Neural cell (in vitro differentiated cells): ENCODE results near the gene ANKFN1. TPM values are rescaled to one million over a fixed set of nuclear protein-coding genes. Genes with fewer than 3 reads are reported as not detected.

Experiments used
- H2AFZ ChIP-seq: fragments of 200-600, 300-800 bp; sonication (generic), shearing (Covaris generic); 2 replicates; pipeline ENCODE4 v1.6.0; 2014; ENCODE audit warnings: low read depth, mild to moderate bottlenecking, antibody characterized with exemption, low read length, moderate library complexity
- H3F3A ChIP-seq: fragments of 200-600 bp; shearing (Covaris generic); 2 replicates; pipeline ENCODE4 v1.6.1; 2016; ENCODE audit warnings: mild to moderate bottlenecking, moderate library complexity, mixed read lengths, antibody characterized with exemption, low read length; ENCODE audit not compliant: insufficient read depth, poor library complexity, severe bottlenecking
- H3K27ac ChIP-seq: fragments of 200-600, 300-800 bp; sonication (generic), shearing (Covaris generic); 2 replicates; pipeline ENCODE4 v1.5.1; 2014; ENCODE audit warnings: mild to moderate bottlenecking, low read length, moderate library complexity
- H3K27me3 ChIP-seq: fragments of 300-800, 200-600 bp; sonication (generic), shearing (Covaris generic); 2 replicates; pipeline ENCODE4 v1.6.0; 2014; ENCODE audit warnings: mild to moderate bottlenecking, low read depth, low read length, moderate library complexity; ENCODE audit not compliant: insufficient read depth
- H3K36me3 ChIP-seq: fragments of 300-800, 200-600 bp; sonication (generic), shearing (Covaris generic); 2 replicates; pipeline ENCODE4 v1.5.1; 2014; ENCODE audit warnings: mild to moderate bottlenecking, antibody characterized with exemption, low read length, moderate library complexity; ENCODE audit not compliant: insufficient read depth
- H3K4me2 ChIP-seq: fragments of 300-800, 200-600 bp; sonication (generic), shearing (Covaris generic); 2 replicates; pipeline ENCODE4 v1.6.0; 2014; ENCODE audit warnings: mild to moderate bottlenecking, low read length
- H3K4me3 ChIP-seq: fragments of 300-800, 200-600 bp; sonication (generic), shearing (Covaris generic); 2 replicates; pipeline ENCODE4 v1.5.1; 2014; ENCODE audit warnings: mild to moderate bottlenecking, low read length, moderate library complexity
- H3K79me2 ChIP-seq: fragments of 200-600 bp; shearing (Covaris generic); replicated peaks from 2 replicates; pipeline ENCODE4 v1.6.0; 2014; ENCODE audit warnings: mild to moderate bottlenecking, low read length, moderate library complexity; ENCODE audit not compliant: insufficient read depth
- H3K9ac ChIP-seq: fragments of 300-800, 200-600 bp; sonication (generic), shearing (Covaris generic); 2 replicates; pipeline ENCODE4 v1.6.1; 2016; ENCODE audit warnings: mild to moderate bottlenecking, low read length, mixed read lengths
- H3K9me2 ChIP-seq: fragments of 200-600 bp; shearing (Covaris generic); 2 replicates; pipeline ENCODE4 v1.6.1; 2016; ENCODE audit warnings: mild to moderate bottlenecking, low read length, mixed read lengths; ENCODE audit not compliant: insufficient read depth
- H3K9me3 ChIP-seq: fragments of 200-600, 300-800 bp; sonication (generic), shearing (Covaris generic); 2 replicates; pipeline ENCODE4 v1.6.1; 2016; ENCODE audit warnings: mild to moderate bottlenecking, mixed run types, low read length, moderate library complexity, mixed read lengths
- H4K20me1 ChIP-seq: fragments of 200-600 bp; shearing (Covaris generic); 2 replicates; pipeline ENCODE4 v1.6.1; 2016; ENCODE audit warnings: mild to moderate bottlenecking, mixed run types; ENCODE audit not compliant: insufficient read depth
- CTCF ChIP-seq: fragments of 450-650 bp; IDR thresholded peaks from 2 replicates; pipeline ENCODE4 v1.5.1; 2014; ENCODE audit warnings: antibody characterized with exemption, mild to moderate bottlenecking, moderate library complexity; ENCODE audit not compliant: poor library complexity, severe bottlenecking
- EP300 ChIP-seq: fragments of 450-650 bp; conservative IDR thresholded peaks from 2 replicates; pipeline ENCODE4 v1.6.1; 2014; ENCODE audit warnings: antibody characterized with exemption, mild to moderate bottlenecking, moderate library complexity; ENCODE audit not compliant: poor library complexity, severe bottlenecking
- EZH2 ChIP-seq: fragments of 200-600, 300-800 bp; shearing (Covaris generic), sonication (generic); IDR thresholded peaks from 2 replicates; pipeline ENCODE4 v1.6.1; 2014; ENCODE audit warnings: antibody characterized with exemption, low read length, borderline replicate concordance, mild to moderate bottlenecking; ENCODE audit not compliant: insufficient read depth, poor library complexity, severe bottlenecking
- MXI1 ChIP-seq: fragments of 450-650 bp; conservative IDR thresholded peaks from 2 replicates; pipeline ENCODE4 v1.6.1; 2014; ENCODE audit warnings: antibody characterized with exemption, mild to moderate bottlenecking; ENCODE audit not compliant: poor library complexity, severe bottlenecking
- POLR2AphosphoS5 ChIP-seq: IDR thresholded peaks from 2 replicates; pipeline ENCODE4 v1.6.1; 2012
- RAD21 ChIP-seq: fragments of 450-650 bp; conservative IDR thresholded peaks from 2 replicates; pipeline ENCODE4 v1.6.1; 2014; ENCODE audit warnings: antibody characterized with exemption, mild to moderate bottlenecking, moderate library complexity
- REST ChIP-seq: IDR thresholded peaks from 2 replicates; pipeline ENCODE4 v1.6.1; 2012; ENCODE audit warnings: borderline replicate concordance
- SMC3 ChIP-seq: fragments of 450-650 bp; conservative IDR thresholded peaks from 2 replicates; pipeline ENCODE4 v1.6.1; 2014; ENCODE audit warnings: antibody characterized with exemption, mild to moderate bottlenecking, moderate library complexity; ENCODE audit not compliant: poor library complexity
- TAF1 ChIP-seq: IDR thresholded peaks from 2 replicates; pipeline ENCODE4 v1.6.1; 2012; ENCODE audit warnings: low read depth
- polyA plus RNA-seq: library from polyadenylated mRNA; depleted of rRNA; stranded (reverse); fragments of >200 nt; gene quantifications from 2 replicates; pipeline ENCODE4 v1.2.3, GENCODE V29; 2014

Gene ANKFN1
- polyA plus RNA-seq, 1 donor from 2014 or later = 0.14 TPM

- H3K9me3 ChIP-seq = no peaks in the 10 kb centered on the region
- H2AFZ ChIP-seq = no peak overlapping the region
- H3K9me2 ChIP-seq = no peaks in the 10 kb centered on the region
- H3K4me2 ChIP-seq = no peak overlapping the region
- no peak overlapping the region for H3K27ac ChIP-seq
- no peaks in the 10 kb centered on the region for H3F3A ChIP-seq
- no peaks in the 10 kb centered on the region for H3K36me3 ChIP-seq
- no peak for TF ChIP-seq MXI1
- TF ChIP-seq CTCF = no peak
- TF ChIP-seq REST = no peak
- TF ChIP-seq EP300 = no peak
- no peak for TF ChIP-seq EZH2
- TF ChIP-seq POLR2AphosphoS5 = no peak
- TF ChIP-seq SMC3 = no peak
- TF ChIP-seq RAD21 = no peak
- no peak for TF ChIP-seq TAF1
- H3K79me2 ChIP-seq = no peaks in the 10 kb centered on the region
- H3K4me3 ChIP-seq = no peak overlapping the region
- no peaks in the 10 kb centered on the region for H3K27me3 ChIP-seq
- H3K9ac ChIP-seq = no peak overlapping the region
- no peaks in the 10 kb centered on the region for H4K20me1 ChIP-seq
These were observed 2.6 kb upstream of the ANKFN1 start for GRCh38 chr17:56150649-56151048.

- TF ChIP-seq EZH2 (no peak), TAF1 (no peak), SMC3 (no peak), EP300 (no peak), POLR2AphosphoS5 (no peak), RAD21 (no peak), MXI1 (no peak)
These were observed 4.6 kb downstream of the ANKFN1 start for GRCh38 chr17:56157845-56158244.

GRCh38 chr17:56158344-56158743 lies 5.1 kb downstream of the ANKFN1 start:
- H3K36me3 ChIP-seq = no peaks in the 10 kb centered on the region
- H3K9me2 ChIP-seq = no peaks in the 10 kb centered on the region
- TF ChIP-seq EZH2 = no peak
- no peak for TF ChIP-seq REST
- TF ChIP-seq POLR2AphosphoS5 = no peak
- TF ChIP-seq CTCF = no peak
- no peak for TF ChIP-seq TAF1
- no peak for TF ChIP-seq EP300
- TF ChIP-seq MXI1 = no peak
- no peak for TF ChIP-seq RAD21
- no peak for TF ChIP-seq SMC3
- H2AFZ ChIP-seq = no peak overlapping the region
- no peak overlapping the region for H3K27ac ChIP-seq
- no peaks in the 10 kb centered on the region for H3K79me2 ChIP-seq
- H4K20me1 ChIP-seq = no peaks in the 10 kb centered on the region
- no peak overlapping the region for H3K4me2 ChIP-seq
- H3K9ac ChIP-seq = no peak overlapping the region
- H3K4me3 ChIP-seq = no peak overlapping the region
- no peaks in the 10 kb centered on the region for H3K9me3 ChIP-seq
- H3K27me3 ChIP-seq = no peaks in the 10 kb centered on the region
- H3F3A ChIP-seq = no peaks in the 10 kb centered on the region

More at GRCh38 chr17:56157845-56158244, 4.6 kb downstream of the ANKFN1 start:
- H3K36me3 ChIP-seq = no peaks in the 10 kb centered on the region
- H3K4me3 ChIP-seq = no peak overlapping the region
- no peaks in the 10 kb centered on the region for H3K9me3 ChIP-seq
- no peaks in the 10 kb centered on the region for H3K79me2 ChIP-seq
- no peaks in the 10 kb centered on the region for H3K9me2 ChIP-seq
- H3K27me3 ChIP-seq = no peaks in the 10 kb centered on the region
- H3K4me2 ChIP-seq = no peak overlapping the region
- H3F3A ChIP-seq = no peaks in the 10 kb centered on the region
- H3K27ac ChIP-seq = no peak overlapping the region
- H2AFZ ChIP-seq = no peak overlapping the region
- no peaks in the 10 kb centered on the region for H4K20me1 ChIP-seq
- no peak overlapping the region for H3K9ac ChIP-seq
